Kidney capillary endothelial cell (primary cell): ENCODE measurements around the gene RAB22A.
A peak's percentile ranks its signal among the peaks of the same experiment; 100 is the strongest.
"Not testable (repeated sequence)": the region's sequence is repeated elsewhere in the genome, so short reads cannot be mapped to it uniquely, and the experiment has no call there.

ENCODE experiments used
- DNase-seq: peaks from one replicate; pipeline ENCODE4 v3.0.0-alpha.2; 2018; ENCODE audit warnings: low spot score

Gene RAB22A

GRCh38 chr20:58344741-58345140 lies 35.2 kb downstream of the RAB22A start:
- DNase-seq: no peak

DNA sequence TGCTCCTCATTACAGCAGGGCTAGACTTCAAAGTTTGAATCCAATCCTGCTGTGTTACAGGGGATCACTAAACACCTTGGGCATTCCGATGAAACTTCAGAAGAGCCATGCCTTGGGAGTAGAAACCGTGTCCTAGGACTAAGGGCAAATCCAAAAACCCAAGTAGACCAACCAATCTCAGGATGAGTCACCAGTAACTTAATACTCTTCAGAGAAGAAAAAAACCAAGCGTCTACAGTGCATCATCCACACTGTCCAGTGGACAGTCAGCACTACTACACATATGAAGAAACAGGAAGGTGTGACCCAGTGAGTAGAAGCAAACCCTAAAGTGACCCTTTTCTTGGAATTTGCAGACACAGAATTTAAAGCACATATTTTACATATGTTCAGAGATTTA lies 40.1 kb downstream of the RAB22A start:
- DNase-seq: peak; percentile 10

- no peak for DNase-seq
These were observed 43.0 kb downstream of the RAB22A start for GRCh38 chr20:58352468-58352867.

GRCh38 chr20:58359441-58359840 lies 49.9 kb downstream of the RAB22A start:
- no peak for DNase-seq

- no peak for DNase-seq
These were observed 51.4 kb downstream of the RAB22A start for GRCh38 chr20:58360936-58361335.

GRCh38 chr20:58361481-58362205 lies 52.1 kb downstream of the RAB22A start:
- no peak for DNase-seq

GRCh38 chr20:58362206-58362516 lies 52.6 kb downstream of the RAB22A start:
- no peak for DNase-seq

DNA sequence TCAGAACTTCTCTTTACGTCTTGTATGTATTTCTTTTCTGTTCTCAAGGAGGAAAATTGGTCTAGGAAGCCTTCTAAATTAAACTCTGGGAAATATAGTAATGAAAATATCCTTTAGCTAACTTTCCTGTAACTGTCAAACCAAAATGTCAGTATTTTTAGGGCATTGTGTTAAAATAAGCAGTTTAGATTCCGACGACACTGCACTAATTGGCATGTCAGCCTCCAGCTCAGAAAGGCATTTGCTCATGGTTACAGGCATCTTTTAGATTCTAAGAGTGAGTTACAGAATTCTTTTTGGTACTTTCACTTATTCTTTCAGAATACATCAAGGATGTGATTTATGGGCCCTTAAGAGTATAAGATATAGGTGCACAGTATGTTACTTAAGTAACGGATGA lies 53.5 kb downstream of the RAB22A start:
- DNase-seq: no peak

DNA sequence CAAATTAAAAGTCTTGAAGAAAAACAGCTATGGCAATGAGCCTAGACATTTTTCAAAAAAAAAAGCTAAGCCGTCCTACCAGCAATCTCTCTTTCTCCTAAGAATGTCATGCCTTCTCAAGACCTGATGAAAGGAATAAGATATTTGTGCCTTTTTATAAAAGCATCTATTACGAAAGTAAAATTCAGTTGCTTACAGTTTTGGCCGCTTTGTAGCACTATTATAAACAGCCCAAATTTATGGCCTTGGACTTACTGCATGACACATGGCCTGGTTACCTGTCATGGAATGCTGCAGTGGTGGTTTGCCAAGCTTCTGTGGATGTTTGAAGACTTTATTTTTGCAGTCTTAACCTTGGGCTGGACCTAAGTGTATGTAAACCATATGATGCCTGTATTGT lies 57.4 kb downstream of the RAB22A start:
- no peak for DNase-seq

DNA sequence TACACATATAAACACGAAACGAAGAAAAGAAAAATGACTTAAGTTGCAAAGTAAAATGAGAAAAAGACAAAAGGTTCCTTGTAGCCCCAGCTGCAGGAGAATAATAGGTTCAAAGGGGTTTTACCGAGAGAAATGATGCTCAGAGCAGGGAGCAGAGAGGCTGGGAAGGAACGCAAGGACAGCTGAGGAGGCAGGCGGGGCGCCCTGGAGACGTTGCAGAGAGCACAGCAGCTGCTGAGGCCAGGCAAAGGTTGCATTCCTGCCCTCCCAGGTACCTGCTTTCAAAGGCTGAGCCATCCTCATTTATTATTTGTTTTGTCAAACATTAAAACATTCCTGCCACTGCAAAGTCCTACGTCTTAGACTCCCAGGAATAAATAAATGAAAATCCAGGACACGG lies 63.3 kb downstream of the RAB22A start:
- DNase-seq: no peak

GRCh38 chr20:58373296-58373695 lies 63.8 kb downstream of the RAB22A start:
- DNase-seq: not testable (repeated sequence)

DNA sequence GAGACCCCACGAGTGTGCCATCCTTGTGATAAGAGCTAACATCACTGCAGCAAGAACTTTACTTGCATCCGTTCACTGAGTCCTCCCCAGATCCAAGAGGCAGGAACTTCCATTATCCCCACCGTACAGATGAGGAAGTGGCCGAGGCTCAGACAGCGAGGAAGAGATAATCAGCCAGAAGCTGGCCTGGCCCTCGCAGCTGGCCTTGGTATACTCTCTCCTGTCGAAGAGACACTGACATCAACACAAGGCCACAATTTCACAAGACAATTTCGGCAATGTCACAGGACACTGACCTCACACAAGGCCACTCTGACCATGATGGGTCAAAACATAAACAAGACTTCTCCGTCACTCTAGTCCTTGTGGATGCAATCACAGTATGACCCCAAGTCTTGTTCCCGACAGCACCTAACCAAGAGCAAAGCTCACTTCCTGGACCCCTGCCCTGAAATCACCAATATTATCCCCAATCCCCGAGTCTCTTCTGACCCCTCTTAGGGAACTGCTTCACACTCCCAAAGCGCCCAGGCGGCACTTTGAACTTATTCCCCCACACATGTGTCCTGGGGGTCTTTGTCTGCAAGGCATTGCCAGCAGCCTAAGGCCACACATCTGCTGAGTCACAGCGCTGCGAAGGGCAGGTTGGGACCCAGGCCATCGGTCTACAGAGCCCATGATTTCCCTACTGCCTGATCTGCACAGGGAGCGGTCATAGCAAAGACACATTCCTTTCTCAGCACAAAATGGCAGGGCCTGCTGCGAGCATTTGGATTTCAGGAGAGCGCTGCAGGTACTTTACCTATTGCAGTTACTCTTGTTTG lies 64.7 kb downstream of the RAB22A start:
- no peak for DNase-seq

GRCh38 chr20:58374906-58375758 lies 65.6 kb downstream of the RAB22A start:
- DNase-seq: no peak

- no peak for DNase-seq
These were observed 66.3 kb downstream of the RAB22A start for GRCh38 chr20:58375759-58376352.

- no peak for DNase-seq
These were observed 67.5 kb downstream of the RAB22A start for GRCh38 chr20:58377017-58377416.

GRCh38 chr20:58377766-58378401 lies 68.4 kb downstream of the RAB22A start:
- no peak for DNase-seq

DNA sequence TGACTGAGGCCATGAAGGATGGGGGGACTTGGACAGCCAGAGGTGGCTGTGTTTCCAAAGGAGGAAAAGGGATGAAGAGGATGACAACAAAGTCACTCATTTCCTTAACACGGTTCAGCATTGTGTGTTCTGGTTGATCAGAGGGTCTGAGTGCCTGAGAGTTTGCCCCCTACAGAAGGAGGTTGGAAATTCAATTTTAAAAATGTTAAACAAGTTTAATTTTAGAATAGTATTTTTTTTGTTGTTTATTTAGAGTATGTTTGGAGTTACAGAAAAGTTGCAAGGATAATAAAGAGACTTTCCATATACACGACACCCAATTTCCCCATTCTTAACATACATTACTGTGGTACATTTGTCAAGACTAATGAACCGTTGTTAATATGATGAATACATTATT lies 69.2 kb downstream of the RAB22A start:
- peak; percentile 16 for DNase-seq

DNA sequence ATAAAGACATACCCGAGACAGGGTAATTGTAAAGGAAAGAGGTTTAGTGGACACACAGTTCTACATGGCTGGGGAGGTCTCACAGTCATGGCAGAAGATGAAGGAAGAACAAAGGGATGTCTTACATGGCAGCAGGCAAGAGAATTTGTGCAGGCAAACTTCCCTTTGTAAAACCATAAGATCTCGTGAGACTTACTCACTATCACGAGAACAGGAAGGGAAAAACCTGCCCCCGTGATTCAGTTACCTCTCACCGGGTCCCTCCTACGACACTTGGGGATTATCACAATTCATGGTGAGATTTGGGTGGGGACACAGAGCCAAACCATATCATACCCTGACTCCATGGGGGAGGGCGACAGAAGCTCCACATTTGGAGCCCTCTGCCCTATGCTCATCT lies 72.1 kb downstream of the RAB22A start:
- DNase-seq: no peak

DNA sequence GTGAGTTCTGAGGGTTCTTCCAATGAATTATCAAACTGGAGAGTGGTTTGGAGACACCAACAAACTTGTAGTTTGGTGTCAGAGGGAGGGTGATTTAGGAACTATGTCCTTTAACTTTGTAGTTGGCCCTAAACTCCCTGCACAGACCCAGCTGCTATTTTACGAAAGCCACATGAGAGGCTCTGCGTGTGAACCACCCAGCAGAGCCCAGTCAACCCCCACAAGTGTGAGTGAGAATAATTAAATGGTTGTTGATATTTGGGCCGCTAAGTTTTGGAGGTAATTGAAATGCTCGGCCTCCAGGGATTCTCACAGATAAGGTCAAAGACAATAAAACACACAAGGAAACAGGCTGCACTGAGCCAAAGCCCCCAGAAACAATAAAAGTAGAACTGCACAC lies 72.6 kb downstream of the RAB22A start:
- DNase-seq: no peak

- no peak for DNase-seq
These were observed 75.3 kb downstream of the RAB22A start for GRCh38 chr20:58384821-58385220.

GRCh38 chr20:58388028-58388601 lies 78.6 kb downstream of the RAB22A start:
- DNase-seq: no peak
